HG02852 (cell line): ENCODE data around the gene TSSK3.
"Not testable (repeated sequence)": the region's sequence is repeated elsewhere in the genome, so short reads cannot be mapped to it uniquely, and the experiment has no call there.

Source experiments
- ATAC-seq: cut with Tn5 transposase; IDR thresholded peaks from one replicate; pipeline ENCODE4 v1.9.1; 2021; ENCODE audit warnings: mild to moderate bottlenecking, moderate library complexity; ENCODE audit not compliant: unreplicated experiment

TSSK3 gene

DNA sequence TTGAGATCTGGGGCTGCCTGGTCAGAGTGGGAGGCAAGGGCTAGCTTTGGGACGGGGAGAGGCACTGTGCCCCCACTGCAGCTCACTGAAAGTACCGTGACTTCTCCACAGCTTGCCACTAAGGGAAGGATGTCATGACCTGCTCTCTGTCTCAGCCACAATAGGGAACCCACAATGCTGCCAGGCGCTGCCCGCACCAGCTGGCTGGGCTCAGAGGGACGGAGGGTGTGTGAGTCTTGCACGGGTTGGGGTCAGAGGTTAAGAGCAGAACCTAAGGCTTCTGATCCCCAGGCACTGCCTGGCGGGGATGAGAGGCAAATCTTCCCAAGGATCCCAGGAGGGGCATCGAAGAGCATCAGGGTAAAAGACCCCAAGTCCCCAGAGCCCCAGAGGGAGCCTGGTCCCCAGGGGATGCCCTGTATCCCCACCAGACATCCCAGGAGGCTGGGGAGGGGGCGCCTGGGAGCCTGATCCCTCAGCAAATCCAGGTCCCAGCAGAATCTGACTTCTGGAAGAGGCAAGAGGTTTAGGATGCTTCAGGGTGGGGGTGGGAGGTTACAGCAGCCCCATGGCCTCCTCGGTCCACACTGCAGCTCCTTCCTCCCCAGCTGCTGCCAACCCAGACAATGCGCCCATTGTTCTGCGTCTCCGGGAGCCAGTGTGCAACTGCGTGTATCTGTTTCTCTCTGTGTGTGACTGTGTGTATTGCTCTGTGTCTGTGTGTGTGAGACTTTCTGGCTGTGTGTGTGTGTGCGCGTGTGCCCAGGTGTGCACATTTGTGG is 24.3 kb upstream of the TSSK3 start:
- ATAC-seq: no peak

DNA sequence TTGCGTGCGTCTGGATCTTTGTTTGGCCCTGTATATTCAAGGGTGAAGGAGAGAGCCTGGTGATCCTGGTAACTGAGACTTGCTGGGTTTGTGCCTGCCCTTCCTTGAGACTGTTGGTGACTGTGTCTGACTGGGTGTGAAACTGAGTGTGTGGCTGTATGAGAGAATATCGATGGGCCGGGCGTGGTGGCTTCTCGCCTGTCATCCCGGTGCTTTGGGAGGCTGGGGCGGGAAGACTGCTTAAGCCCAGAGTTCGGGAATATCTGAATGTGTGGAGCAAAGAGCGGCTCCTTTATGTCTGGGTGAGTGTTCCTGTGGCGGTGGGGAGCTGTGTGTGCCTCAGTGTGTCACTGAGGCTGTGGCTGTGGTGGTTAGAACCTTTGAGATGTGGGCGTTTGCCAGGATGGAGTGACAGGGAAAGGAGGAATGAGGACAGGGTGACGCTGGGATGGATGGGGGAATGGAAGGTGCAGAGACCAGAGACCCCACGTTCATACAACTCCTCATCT is 23.6 kb upstream of the TSSK3 start:
- ATAC-seq: no peak

- ATAC-seq: no peak
Measured at GRCh38 chr1:32339363-32339978, 22.9 kb upstream of the TSSK3 start.

GRCh38 chr1:32341186-32341757 is 21.1 kb upstream of the TSSK3 start:
- no peak for ATAC-seq

DNA sequence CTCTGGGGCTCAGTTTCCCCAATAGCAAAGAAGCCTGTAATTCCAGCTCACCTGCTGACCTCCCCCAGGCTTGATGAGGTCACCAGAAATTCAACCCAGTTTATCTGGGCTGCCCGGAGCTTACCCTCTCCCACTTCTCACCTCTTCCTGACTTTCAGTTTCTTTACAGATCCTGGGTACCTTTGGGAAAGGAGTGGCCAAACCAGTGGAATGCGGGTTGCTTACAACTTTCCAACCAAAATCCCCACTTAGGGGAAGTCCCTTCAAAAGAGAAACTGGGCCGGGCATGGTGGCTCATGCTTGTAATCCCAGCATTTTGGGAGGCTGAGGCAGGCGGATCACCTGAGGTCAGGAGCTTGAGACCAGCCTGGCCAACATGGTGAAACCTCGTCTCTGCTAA is 20.4 kb upstream of the TSSK3 start:
- no peak for ATAC-seq

GRCh38 chr1:32342704-32343103 is 19.6 kb upstream of the TSSK3 start:
- ATAC-seq: no peak

DNA sequence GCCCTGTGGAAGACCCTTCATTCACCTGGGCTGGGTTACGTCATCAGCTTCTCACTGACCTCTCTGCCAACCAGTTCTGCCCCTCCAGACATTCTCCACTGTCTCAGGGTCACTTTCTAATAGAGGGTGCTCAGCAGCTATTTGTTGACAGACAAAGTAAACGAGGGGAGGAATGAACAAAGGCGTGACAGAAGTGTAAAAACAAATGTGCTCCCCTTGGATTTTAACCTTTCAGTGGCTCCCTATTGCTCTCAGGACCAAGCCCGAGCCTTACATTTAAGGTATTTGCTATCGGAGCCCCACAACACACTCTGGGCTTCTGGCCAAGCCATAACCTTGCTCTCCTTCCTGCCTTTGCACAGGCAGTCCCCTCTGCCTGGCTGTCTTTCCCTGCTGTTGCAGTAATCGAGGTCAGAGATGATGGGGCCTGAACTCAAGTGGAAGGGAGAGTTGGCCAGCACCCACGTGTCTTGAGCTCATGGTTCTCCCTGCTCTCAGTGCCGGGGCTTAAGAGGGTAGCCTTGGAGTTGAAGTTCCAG is 17.0 kb upstream of the TSSK3 start:
- no peak for ATAC-seq

DNA sequence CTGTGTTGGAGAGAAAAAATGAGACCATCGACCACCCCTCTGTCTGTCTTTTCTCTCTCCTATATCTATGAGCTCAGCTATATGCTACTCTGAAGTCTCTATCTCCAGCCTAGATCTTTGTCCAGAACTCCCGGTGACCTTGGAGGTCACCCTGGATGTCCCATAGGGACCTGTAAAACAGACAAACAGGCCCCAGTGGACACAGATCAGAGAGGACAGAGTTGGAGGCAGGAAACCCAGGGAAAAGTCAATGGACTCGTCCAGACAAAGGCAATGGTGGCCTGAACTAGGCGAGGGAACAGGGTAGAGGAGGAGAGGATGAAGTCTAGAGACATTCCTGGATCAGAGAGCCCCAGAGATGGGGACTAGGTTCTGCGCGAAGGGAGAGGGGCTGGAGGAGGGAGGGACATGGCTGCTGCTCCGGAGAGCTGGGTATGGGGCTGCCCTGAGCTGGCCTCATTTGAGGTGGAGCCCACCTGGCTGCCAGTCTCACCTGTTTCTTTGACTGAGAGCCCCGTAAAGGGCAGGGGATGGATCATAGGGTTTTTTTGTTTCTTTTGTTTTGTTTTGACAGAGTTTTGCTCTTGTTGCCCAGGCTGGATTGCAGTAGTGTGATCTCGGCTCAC is 15.7 kb upstream of the TSSK3 start:
- ATAC-seq: no peak

DNA sequence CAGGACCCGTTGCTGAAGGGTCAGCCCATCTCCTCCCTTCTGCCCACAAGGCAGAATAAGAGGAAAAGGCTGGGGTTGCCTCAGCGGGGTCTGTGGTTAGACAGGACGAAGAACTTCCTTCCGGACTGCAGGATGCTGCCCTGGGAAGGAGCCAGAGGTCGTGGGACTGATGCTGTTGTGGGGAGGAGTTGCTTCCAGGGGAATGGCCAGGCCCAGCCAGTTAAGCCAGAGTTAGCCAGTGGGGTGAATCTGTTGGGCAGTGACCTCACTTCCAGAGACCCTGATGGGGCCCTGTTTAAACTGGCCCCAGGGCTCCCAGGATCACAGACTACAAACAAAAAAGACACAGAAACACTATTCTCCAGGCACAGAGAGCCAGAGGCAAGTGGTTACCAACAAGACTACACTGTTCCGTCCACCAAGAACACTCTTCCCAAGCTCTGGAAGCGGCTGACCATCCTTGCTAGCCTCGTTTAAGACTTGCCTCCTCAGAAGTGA is 13.1 kb upstream of the TSSK3 start:
- no peak for ATAC-seq

GRCh38 chr1:32350785-32351398 is 11.4 kb upstream of the TSSK3 start:
- peak; percentile 33 for ATAC-seq

DNA sequence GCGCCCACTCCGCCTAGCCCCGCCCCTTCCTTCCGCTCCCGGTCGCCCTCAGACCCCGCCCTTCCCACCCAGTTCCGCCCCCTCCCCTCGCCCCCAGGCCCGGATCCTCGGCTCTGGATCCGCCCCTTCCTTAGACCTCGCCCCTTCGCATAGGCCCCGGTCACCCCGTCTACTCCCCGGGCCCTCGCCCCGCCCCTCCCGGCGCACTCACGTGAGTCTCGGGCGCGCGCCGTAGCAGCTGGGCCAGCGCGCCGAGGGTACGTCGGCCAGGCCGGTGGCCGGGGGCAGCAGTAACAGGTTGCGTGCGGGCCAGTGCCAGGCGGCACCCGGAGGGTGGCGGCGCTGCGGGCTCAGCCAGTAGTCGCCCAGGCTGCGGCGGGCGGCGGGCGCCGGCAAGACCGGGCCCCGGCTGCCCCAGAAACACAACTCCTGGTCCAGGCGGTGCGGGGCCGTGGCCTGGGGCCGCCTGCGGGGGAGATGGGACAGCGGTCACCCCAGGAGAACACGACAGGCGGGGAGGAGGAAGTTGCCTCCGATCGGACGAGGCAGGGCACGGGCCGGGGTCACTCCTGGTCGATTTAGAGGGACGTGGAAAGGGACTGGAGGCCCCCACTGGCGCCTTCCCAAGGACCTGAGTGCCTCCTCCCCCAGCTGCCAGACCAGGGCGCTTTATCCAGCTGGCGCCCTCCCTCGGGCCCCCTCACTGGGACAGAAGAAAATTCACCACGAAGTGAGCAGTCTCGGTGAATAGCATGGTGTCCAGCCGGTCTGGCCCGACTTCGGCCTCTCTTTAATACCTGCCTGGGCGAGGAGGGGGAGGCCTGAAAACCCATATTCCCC is 10.7 kb upstream of the TSSK3 start:
- ATAC-seq: peak; percentile 81

DNA sequence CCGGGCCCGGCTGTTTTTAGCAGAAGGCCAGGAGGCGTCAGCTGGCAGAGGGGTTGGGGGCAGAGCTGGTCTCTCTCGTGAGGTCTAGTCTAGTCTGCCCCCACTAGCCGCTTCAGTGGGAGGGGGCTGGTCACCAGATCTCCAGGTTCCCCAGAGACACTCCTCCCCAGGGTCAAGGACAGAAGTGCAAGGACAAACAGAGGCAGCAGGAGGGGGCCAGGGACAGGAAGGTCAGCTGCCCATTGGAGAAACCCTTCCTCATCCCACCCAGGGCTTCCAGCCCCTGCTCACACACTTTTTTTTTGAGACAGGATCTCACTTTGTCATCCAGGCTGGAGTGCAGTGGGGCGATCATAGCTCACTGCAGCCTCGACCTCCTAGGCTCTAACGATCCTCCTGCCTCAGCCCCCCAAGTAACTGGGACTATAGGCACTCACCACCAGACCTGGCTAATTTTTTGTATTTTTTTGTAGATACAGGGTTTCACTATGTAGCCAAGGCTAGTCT is 10.0 kb upstream of the TSSK3 start:
- ATAC-seq: no peak

GRCh38 chr1:32352831-32353383 is 9.4 kb upstream of the TSSK3 start:
- no peak for ATAC-seq

DNA sequence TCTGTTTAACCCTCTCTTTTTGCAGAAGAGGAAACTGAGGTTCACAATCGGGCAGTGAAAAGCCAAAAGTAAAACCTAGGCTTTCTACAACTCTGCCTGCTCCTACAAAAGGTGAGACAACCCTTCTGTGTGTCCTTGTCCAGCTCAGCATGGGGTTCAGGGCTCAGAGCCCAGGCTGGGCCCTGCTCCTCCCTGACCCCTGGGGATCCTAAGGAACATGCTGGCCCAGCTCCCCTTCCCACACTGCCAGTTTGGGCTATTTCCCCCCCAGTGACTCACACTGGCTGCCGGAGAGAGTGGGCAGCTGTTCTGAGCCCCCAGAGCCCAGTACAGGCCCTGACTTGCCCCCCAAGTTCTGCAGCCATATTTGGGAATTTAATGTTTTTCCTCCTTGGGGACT is 8.9 kb upstream of the TSSK3 start:
- ATAC-seq: no peak

- ATAC-seq: no peak
Measured at GRCh38 chr1:32353886-32354570, 8.3 kb upstream of the TSSK3 start.

- ATAC-seq: not testable (repeated sequence)
Measured at GRCh38 chr1:32355778-32356177, 6.6 kb upstream of the TSSK3 start.

GRCh38 chr1:32356478-32356877 is 5.9 kb upstream of the TSSK3 start:
- no peak for ATAC-seq

DNA sequence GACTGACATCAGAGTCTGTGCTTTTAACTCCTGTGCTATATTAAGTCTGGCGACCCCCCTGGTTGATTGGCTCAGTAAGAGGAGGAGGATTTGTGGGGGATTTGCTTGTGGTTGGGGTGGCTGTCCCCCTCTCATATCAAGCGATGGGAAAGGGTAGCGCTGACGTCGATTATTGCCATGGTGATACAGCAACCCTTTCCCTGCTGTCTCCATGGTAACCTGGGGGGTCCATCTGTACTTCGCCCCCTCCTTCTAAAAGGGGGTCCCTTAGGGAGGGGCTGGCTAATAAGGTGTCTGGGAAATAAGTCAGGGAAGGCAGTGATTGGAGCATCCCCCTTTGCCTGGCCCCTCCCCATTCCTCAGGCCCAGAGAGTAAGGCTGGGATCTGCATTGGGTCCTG is 4.7 kb upstream of the TSSK3 start:
- no peak for ATAC-seq

DNA sequence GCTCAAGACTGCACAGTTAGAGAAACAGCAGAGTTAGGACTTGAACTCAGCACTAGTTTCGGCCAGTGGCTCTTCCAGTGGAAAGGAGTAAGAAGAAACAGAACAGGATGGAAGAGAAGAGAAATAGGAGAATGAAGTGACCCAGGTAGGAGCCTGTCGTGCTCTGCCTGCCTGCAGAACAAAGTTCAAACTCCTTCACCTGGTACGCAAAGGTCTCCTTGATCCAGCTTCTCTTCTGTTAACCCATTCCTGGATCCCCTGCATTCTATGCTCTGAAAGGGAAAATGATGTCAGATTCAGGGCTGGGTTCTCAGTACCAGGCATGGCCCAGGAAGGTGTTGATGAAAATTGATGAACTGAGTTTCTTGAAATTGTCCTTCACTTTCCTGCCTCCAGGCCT is 3.9 kb upstream of the TSSK3 start:
- ATAC-seq: no peak
